Activated CD4-positive, alpha-beta T cell treated with anti-CD3 and anti-CD28 coated beads, Interleukin-2, Interleukin-6, amounts not matched to agents 100 ng/mL and 50 ng/mL, durations not matched to agents 16 hours and 8 hours (primary cell): ENCODE measurements around the gene TELO2.

Source experiments
- DNase-seq: peaks from one replicate; pipeline ENCODE4 v3.0.0-alpha.2; 2020

Gene TELO2

DNA sequence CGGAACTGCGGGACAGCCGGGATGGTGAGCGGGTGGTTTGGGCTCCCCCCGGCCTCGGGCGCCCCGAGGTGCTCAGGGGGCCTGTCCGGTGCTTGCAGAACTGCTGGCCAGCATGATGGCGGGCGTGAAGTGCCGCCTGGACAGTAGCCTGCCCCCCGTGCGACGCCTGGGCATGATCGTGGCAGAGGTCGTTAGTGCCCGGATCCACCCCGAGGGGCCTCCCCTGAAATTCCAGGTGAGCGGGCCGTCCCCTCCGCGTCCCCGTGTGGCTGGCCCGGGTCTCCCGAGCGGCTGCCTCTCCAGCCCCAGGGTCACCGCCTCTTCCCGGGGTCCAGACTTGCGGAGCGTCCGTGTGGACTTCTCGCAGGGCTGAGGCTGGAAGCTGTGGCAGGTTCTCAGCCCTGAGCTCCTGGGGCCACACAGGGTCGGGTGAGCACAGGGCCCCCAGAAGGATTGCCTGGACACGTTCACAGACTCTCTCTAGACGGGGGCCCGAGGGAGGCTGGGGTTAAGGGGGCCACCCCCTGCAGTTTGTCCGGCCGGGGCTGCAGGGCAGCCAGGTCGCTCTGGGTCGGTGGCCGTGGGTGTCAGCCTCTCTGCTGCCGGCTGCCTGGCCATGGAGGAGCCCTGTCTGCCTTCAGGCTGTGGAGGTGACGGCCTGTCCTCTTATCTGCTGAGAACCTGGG, 7.4 kb downstream of the TELO2 start:
- no peak for DNase-seq

- no peak for DNase-seq
Measured at GRCh38 chr16:1501630-1502029, 8.5 kb downstream of the TELO2 start.

- DNase-seq = no peak
Measured at GRCh38 chr16:1502092-1503004, 9.2 kb downstream of the TELO2 start.

- DNase-seq = no peak
Measured at GRCh38 chr16:1503110-1503955, 10.2 kb downstream of the TELO2 start.

GRCh38 chr16:1505073-1505844, 12.1 kb downstream of the TELO2 start:
- DNase-seq = no peak

- no peak for DNase-seq
Measured at GRCh38 chr16:1505912-1506311, 12.8 kb downstream of the TELO2 start.

GRCh38 chr16:1506494-1507213, 13.5 kb downstream of the TELO2 start:
- DNase-seq = no peak

DNA sequence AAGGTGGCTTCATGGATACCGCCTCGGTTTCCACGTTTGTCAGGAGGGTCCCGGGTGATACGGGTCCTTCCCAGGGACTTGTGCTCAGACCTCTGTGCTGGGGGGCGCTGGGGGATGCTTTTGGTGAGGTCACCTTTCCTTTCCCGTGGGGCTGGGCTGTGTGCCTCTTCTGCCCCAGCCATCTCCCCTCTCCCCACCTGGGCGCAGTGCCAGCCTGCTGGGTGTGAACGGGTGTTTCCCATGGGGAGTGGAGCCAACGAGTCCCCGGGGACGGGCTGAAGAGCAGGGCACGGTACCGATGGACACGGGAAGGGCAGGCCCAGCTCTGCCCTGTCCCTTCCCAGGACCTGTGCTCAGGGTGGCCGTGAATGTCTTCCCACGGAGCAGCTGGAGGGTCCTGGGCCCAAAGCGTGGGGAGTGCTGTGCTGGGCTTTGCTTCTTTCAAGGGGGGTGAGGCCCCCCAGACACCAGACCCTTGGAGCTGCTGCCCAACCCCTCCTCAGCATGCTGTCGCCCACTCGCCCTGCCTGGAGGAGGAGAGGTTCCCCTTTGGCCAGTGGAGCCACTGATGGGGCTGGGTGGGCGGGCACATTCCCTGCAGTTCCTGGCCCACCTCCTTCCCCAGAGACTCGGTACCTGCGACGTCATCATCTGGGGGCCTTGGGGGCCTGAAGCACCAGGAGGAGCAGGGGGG, 15.5 kb downstream of the TELO2 start:
- no peak for DNase-seq

DNA sequence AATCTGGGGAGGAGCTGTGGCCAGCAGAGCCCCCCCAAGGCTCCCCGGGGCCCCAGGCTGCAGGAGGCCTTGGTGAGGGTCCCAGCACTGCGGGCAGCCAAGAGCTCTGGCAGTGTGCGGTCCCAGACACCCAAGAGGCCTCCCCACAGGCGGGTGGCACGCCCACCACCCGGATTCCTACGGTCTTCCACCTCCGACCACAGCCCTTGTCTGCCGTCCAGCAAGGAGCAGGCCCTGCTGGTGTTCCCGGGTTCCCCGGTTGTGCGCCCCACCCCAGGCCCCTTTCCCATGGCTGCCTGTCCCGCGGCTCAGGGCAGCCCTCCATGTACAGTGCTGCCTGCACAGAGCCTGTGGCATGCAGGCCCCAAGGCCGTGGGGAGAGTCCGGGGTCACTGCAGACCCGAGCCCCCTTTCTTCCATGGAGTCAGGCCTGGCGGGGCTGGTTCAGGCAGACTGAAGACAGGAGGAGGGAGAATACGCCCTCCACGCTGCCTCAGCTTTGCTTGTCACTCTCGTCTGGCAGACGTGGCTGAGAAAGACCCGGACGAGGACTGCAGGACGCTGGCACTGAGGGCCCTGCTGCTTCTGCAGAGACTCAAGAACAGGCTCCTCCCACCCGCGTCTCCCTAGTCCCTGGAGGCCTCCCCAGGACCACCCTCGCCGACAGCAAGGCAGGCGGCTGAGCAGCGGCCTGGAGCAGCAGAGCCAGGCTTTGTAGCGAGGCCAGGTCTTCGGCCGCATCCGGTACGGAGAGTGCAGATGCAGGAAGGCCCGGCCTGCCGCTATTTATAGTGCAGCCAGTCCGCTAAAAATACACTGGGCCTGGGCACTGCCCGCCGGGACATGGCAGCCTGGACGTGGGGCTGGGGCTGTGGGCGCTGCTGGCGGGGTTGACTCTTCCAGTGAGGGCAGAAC, 16.4 kb downstream of the TELO2 start:
- DNase-seq = no peak

DNA sequence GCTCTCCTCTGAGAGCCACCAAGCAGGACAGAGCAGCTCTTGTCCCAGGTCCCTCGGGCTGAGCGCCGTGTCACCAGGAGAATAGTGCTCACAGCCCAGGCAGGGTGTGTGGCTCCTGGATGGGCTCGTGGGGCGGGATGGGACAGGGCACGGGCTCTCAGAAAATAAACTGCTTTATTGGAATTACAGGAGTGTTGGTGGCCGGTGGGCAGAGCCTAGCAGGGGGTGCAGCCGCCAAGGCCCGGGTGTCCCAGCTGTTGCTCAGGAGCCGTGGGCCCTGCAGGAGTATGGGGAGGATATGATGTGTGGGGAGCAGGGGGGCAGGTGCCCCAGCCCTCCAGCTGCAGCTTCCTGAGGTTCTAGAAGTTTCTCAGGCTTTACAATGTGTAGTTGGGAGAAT, 17.1 kb downstream of the TELO2 start:
- DNase-seq = no peak

GRCh38 chr16:1510941-1511351, 17.8 kb downstream of the TELO2 start:
- DNase-seq = no peak

DNA sequence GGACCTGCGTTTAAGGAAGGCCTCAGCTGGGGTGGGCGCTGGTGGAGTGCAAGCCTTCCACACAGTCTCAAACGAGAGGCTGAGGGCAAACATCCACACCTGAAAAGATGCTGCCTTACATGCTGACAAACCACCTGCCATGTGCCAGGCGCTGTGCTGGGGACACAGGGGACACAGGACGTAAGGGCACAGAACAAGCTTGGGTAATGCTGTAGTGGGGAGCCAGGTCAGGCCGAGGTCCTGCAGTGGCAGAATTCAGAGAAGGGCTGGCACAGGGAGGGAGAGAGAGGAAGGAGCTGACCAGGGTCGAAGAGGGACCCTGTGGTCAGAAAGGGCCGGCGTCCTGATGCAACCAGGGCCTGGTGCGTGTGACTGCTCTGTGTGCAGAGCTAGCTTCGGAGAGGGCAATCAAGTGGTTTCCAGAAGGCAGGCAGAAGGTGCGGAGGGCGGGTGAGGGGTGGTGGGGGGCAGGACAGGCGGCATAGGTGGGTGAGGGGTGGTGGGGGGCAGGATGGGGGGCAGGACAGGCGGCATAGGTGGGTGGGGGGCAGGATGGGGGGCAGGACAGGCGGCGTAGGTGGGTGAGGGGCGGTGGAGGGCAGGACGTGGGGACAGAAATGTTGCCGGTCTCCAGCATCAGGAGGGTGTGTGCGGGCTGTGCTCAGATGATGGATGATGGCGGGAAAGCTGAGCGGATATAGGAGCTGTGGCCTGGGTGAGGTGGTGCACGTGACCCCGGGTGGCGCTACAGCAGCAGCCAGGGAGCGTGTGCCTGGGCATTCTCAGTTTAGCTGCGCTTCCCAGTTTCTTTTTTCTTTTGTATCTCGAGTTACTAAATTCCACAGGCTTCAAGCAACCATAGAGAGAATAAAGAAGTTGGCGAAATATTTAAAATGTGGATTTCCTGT, 18.8 kb downstream of the TELO2 start:
- DNase-seq = no peak

DNA sequence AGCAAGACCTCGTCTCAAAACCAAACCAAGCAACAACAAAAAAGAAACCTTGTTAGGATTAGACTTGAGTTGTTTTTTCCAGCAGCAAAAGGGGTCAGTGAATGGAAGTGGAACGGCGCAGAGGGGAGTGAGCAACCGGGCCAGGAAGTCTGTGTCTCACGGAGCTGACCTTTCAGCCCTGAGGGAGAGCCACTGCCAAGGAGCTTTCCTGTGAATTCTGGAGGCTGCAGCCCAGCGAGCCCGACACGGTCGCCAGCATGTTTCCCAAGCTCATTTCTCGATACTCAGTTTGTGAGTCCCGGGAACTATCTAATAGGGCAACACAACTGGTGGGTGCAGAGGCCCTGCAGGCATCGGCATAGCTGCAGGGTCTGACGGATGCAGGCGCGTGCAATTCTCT, 19.6 kb downstream of the TELO2 start:
- DNase-seq = no peak

- no peak for DNase-seq
Measured at GRCh38 chr16:1514507-1514906, 21.3 kb downstream of the TELO2 start.

DNA sequence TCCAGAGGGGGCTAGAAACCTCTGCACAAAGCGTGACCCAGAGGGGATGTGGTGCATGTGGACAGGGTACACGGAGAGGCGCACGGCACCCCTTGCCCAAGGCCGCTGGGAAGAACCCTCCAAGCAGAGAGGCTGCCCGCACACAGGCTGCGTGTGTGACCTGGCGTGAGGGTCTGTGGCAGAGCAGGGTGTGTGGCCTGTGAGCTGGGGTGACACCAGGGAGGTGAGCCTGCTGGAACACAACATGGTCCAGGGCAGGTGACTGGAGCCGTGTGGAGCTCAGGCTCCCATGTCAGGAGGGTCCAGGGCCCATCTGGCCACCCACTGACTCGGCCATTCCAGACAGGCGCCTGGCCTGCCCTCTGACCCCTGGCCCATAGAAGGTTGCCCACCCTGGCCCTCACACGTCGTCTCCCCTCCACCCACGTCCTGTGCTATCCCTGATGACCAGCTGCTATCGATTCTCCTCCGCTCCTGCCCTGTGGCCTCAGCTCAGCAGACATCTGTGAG, 25.5 kb downstream of the TELO2 start:
- DNase-seq = no peak

DNA sequence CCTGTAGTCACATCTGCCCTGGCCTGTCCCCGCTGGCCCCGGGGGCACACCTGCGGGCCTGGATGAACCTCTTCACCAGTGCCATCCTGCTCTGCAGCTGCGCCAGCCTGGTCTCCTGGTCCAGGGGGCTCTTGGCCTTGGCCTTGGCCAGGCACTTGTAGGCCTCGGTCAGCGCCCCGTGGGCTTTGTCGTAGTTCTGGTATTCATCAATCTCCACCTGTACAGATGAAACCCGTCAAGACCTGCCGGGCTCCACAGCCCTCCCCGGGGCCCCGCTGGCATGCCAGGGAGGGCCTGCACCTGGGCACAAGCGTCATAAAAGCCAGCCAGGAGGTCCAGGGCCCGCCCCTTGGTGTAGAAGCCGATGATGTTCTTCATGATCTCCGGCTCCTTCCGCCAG, 26.7 kb downstream of the TELO2 start:
- no peak for DNase-seq

GRCh38 chr16:1520461-1520860, 27.3 kb downstream of the TELO2 start:
- no peak for DNase-seq

DNA sequence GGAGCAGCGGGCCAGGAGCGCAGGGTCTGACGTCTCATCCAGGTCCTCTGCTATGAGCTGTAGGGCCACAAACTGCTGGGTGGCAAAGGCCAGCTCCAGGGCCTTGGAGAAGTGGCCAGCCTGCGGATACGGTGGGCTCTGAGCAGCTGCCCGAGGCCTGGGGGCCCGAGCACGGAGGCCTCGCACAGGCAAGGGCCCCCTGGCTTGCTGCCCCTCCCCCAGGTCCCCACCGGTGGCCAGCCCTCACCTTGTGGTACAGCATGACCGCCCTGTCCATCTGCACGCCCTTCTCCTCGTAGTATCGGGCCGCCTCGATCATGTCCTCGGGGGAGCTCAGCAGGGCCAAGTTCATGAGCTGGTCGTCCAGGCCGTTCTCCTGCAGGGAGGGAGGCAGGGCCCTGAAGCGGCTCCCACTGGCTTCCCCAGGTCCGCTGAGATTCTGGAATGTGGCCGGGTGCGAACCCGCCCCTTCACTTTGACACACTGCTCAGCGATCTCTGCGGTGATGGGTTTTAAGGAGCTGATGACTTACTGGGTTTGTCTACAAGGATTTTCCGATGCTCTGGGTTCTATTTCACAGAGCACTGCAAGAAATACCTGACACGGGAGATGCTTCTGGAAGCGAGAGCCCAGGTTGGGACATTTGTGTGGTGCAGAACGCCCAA, 30.6 kb downstream of the TELO2 start:
- no peak for DNase-seq
